ENCODE data around the gene OGFOD2. TPM values are rescaled to one million over a fixed set of nuclear protein-coding genes. Genes with fewer than 3 reads are reported as not detected.

The OGFOD2 gene
- total RNA-seq, 2 experiments from 2014 or later: 13.1 to 25.0 TPM

GRCh38 chr12:122961531-122962329 lies 13.3 kb upstream of the OGFOD2 start:
- no peak overlapping the region for H2AFZ ChIP-seq (ENCODE audit: low read length)
- TF ChIP-seq EZH2phosphoT487 (IDR thresholded peaks at IDR 0.05; ENCODE audit: borderline replicate concordance, low read depth, low read length) (no peak), CTCF (conservative IDR thresholded peaks at IDR 0.05; ENCODE audit: low read length) (no peak)
- no peaks in the 10 kb centered on the region for H3K79me2 ChIP-seq (ENCODE audit: insufficient read depth, low read depth, low read length)
- POLR2A ChIA-PET: no interaction called here
- H3K4me1 ChIP-seq (ENCODE audit: insufficient read depth, low read length, poor library complexity, severe bottlenecking): peaks cover 14% of the 10 kb centered on the region
- BruUV-seq (replicated peaks): no TSS peak
- H3K4me3 ChIP-seq (ENCODE audit: low read depth, low read length, poor library complexity, severe bottlenecking): no peak overlapping the region
- intact Hi-C loops (cut with micrococcal nuclease; ENCODE audit: unreplicated experiment): no loop called here
- DNase-seq (ENCODE audit: low spot score): no peak
- no peaks in the 10 kb centered on the region for H3K9me2 ChIP-seq (ENCODE audit: insufficient read depth, low read length)
- H3K4me2 ChIP-seq (ENCODE audit: low read length): no peak overlapping the region
- H3K9me3 ChIP-seq (ENCODE audit: low read length): no peaks in the 10 kb centered on the region
- H4K20me1 ChIP-seq (ENCODE audit: insufficient read depth, low read length): no peaks in the 10 kb centered on the region
- no peak overlapping the region for H3K27ac ChIP-seq (ENCODE audit: low read depth, low read length, poor library complexity, severe bottlenecking)
- CTCF ChIA-PET (ENCODE audit: unreplicated experiment): no interaction called here
- H3K36me3 ChIP-seq (ENCODE audit: insufficient read depth, low read length): no peaks in the 10 kb centered on the region

- no peaks in the 10 kb centered on the region for H3K9me2 ChIP-seq (ENCODE audit: insufficient read depth, low read length)
- no peaks in the 10 kb centered on the region for H3K79me2 ChIP-seq (ENCODE audit: insufficient read depth, low read depth, low read length)
- H3K4me2 ChIP-seq (ENCODE audit: low read length): no peak overlapping the region
- TF ChIP-seq CTCF (conservative IDR thresholded peaks at IDR 0.05; ENCODE audit: low read length) (no peak), EZH2phosphoT487 (IDR thresholded peaks at IDR 0.05; ENCODE audit: borderline replicate concordance, low read depth, low read length) (no peak)
- H3K4me3 ChIP-seq (ENCODE audit: low read depth, low read length, poor library complexity, severe bottlenecking): no peak overlapping the region
- no peak overlapping the region for H3K27ac ChIP-seq (ENCODE audit: low read depth, low read length, poor library complexity, severe bottlenecking)
- H3K4me1 ChIP-seq (ENCODE audit: insufficient read depth, low read length, poor library complexity, severe bottlenecking): peaks cover 14% of the 10 kb centered on the region
- ChIA-PET POLR2A (no interaction called here), CTCF (ENCODE audit: unreplicated experiment) (no interaction called here)
- BruUV-seq (replicated peaks): no TSS peak
- no peak for DNase-seq (ENCODE audit: low spot score)
- H2AFZ ChIP-seq (ENCODE audit: low read length): no peak overlapping the region
- intact Hi-C loops (cut with micrococcal nuclease; ENCODE audit: unreplicated experiment): no loop called here
- no peaks in the 10 kb centered on the region for H3K36me3 ChIP-seq (ENCODE audit: insufficient read depth, low read length)
- H3K9me3 ChIP-seq (ENCODE audit: low read length): no peaks in the 10 kb centered on the region
- H4K20me1 ChIP-seq (ENCODE audit: insufficient read depth, low read length): no peaks in the 10 kb centered on the region
Observed at GRCh38 chr12:122963941-122964265, 11.1 kb upstream of the OGFOD2 start.

DNA sequence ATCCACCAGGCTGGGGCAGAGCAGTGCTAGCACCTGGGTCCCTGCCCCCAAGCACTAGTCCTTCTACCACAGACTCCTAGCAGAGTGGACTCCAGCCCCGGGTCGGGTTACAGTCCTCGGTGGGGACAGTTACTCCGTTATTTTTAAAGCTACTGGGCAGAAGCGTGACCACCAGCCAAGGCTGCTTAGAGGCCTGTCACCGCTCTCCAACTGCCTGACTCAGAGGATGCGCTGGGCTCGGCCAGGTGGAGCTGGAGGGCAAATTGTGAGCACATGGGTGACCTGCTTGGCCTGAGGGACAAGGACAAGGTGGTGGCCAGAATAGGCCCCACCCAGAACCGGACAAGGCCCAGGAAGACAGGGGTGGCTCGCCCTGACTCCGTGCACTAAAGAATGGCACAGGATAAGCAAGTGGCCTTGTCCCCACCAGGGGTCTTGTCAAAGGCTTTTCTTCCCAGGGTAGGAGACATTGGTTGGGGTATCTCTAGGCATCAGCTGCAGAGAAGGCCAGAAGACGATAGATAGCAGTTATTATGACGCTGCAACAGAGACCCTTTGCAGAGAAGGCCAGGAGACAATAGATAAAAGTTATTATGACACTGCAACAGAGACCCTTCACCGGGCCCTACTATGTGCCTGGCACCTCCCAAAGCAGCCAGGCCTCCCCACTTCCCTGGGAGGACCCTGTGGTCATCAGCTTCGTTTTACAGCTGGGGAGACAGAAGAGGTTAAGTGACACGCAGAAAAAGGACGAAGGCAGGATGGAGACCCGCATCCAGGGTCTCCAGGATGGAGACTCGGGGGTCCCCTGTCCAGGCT lies 10.4 kb upstream of the OGFOD2 start:
- CTCF ChIA-PET (ENCODE audit: unreplicated experiment): interaction anchor here (0.8 kb wide), 1 partner anchor 83 kb away, joined by 3 read pairs; no protein-coding TSS in a partner anchor
- no peak for DNase-seq (ENCODE audit: low spot score)
- no peak overlapping the region for H3K4me3 ChIP-seq (ENCODE audit: low read depth, low read length, poor library complexity, severe bottlenecking)
- no peaks in the 10 kb centered on the region for H3K79me2 ChIP-seq (ENCODE audit: insufficient read depth, low read depth, low read length)
- H3K4me2 ChIP-seq (ENCODE audit: low read length): no peak overlapping the region
- H3K4me1 ChIP-seq (ENCODE audit: insufficient read depth, low read length, poor library complexity, severe bottlenecking): peaks cover 22% of the 10 kb centered on the region
- no peaks in the 10 kb centered on the region for H3K9me3 ChIP-seq (ENCODE audit: low read length)
- POLR2A ChIA-PET: no interaction called here
- no TSS peak for BruUV-seq (replicated peaks)
- H3K9me2 ChIP-seq (ENCODE audit: insufficient read depth, low read length): no peaks in the 10 kb centered on the region
- no peaks in the 10 kb centered on the region for H3K36me3 ChIP-seq (ENCODE audit: insufficient read depth, low read length)
- intact Hi-C loops (cut with micrococcal nuclease; ENCODE audit: unreplicated experiment): no loop called here
- H4K20me1 ChIP-seq (ENCODE audit: insufficient read depth, low read length): no peaks in the 10 kb centered on the region
- no peak overlapping the region for H3K27ac ChIP-seq (ENCODE audit: low read depth, low read length, poor library complexity, severe bottlenecking)
- no peak overlapping the region for H2AFZ ChIP-seq (ENCODE audit: low read length)
- TF ChIP-seq CTCF (conservative IDR thresholded peaks at IDR 0.05; ENCODE audit: low read length): no peak
- TF ChIP-seq EZH2phosphoT487 (IDR thresholded peaks at IDR 0.05; ENCODE audit: borderline replicate concordance, low read depth, low read length): no peak
